Esophagus muscularis mucosa (tissue), 4 donors: Measurements from ENCODE around the gene HERC2. TPM values are rescaled to one million over a fixed set of nuclear protein-coding genes. Genes with fewer than 3 reads are reported as not detected.

Experiments
- DNase-seq: peaks from one replicate; pipeline ENCODE4 v3.0.0-alpha.2; 2017; ENCODE audit errors: extremely low spot score
- H3K27ac ChIP-seq, 4 donors: fragments of 200-600 bp; sonication (generic); replicated peaks in 1 of 4; 1 replicate in 3 of 4; 2 replicates in 1 of 4; pipeline ENCODE4 v1.5.1; 2016 to 2019; ENCODE audit warnings: mild to moderate bottlenecking in 1 of 4
- H3K27me3 ChIP-seq, 4 donors: fragments of 200-600 bp; sonication (generic); one replicate each; pipeline versions ENCODE4 v1.5.1 to v1.6.0; 2016 to 2019
- H3K36me3 ChIP-seq, 4 donors: fragments of 200-600 bp; sonication (generic); one replicate each; pipeline ENCODE4 v1.5.1; 2016 to 2019
- H3K4me1 ChIP-seq, 4 donors: fragments of 200-600 bp; sonication (generic); one replicate each; pipeline ENCODE4 v1.5.1; 2016 to 2019
- H3K4me3 ChIP-seq, 4 donors: fragments of 200-600 bp; sonication (generic); 1 replicate in 2 of 4; 2 replicates in 2 of 4; pipeline ENCODE4 v1.5.1; 2016 to 2019; ENCODE audit warnings: mild to moderate bottlenecking in 4 of 4, moderate library complexity in 1 of 4
- H3K9me3 ChIP-seq, 4 donors: fragments of 200-600 bp; sonication (generic); 1 replicate in 3 of 4; 2 replicates in 1 of 4; pipeline ENCODE4 v1.5.1; 2016 to 2019
- CTCF ChIP-seq, 3 experiments: fragments of 200-600 bp in 2 of 3; fragments of 450-650 bp in 1 of 3; sonication (generic) in 2 of 3; IDR thresholded peaks; one replicate each; pipeline ENCODE4 v1.5.1; 2017 to 2019; ENCODE audit warnings: antibody characterized with exemption in 3 of 3, mild to moderate bottlenecking in 2 of 3, moderate library complexity in 1 of 3
- EP300 ChIP-seq: sonication (generic); formaldehyde crosslinking; IDR thresholded peaks from one replicate; pipeline ENCODE4 v1.6.1; 2017; ENCODE audit warnings: antibody characterized with exemption
- POLR2A ChIP-seq: fragments of 450-650 bp; IDR thresholded peaks from one replicate; pipeline ENCODE4 v1.6.1; 2017; ENCODE audit warnings: antibody characterized with exemption, moderate library complexity, mild to moderate bottlenecking, low read depth
- POLR2AphosphoS5 ChIP-seq, 2 donors: sonication (generic); formaldehyde crosslinking; IDR thresholded peaks; one replicate each; pipeline ENCODE4 v1.6.1; 2017; ENCODE audit warnings: antibody characterized with exemption in 2 of 2
- WGBS: methylation state at CpG from one replicate; pipeline ENCODE4 v1.1.5; 2018; 5-methylcytosine and 5-hydroxymethylcytosine counted together
- intact Hi-C: fragments of 100-400 bp; cut with DNase I; formaldehyde crosslinking; loops from one replicate; pipeline ENCODE4 v1.15.1; 2023
- total RNA-seq, 4 donors: library from RNA; depleted of rRNA; stranded (reverse); fragments of >200 nt; gene quantifications; one replicate each; pipeline versions ENCODE4 v1.1.0 to v1.2.1, GENCODE V29; 2016

HERC2 gene
- total RNA-seq, 4 donors from 2014 or later: 57.0 to 96.3 (median 66.0) TPM

- TF ChIP-seq POLR2A (no peak), POLR2AphosphoS5 (IDR thresholded peaks at IDR 0.05) (no peak), EP300 (no peak), CTCF (IDR thresholded peaks at IDR 0.05) (no peak)
- Histone ChIP-seq H3K4me3 (no peak overlapping the region), H3K9me3 (no peaks in the 10 kb centered on the region), H3K36me3 (peaks cover 46 to 58% (median 56%) of the 10 kb centered on the region in 4 donors), H3K27me3 (peaks cover 0 to 9% (median 0%) of the 10 kb centered on the region in 4 donors), H3K4me1 (peaks cover 8 to 31% (median 27%) of the 10 kb centered on the region in 4 donors), H3K27ac (no peak overlapping the region)
- WGBS: 89% methylated on average over 26 of the region's 26 CpGs
- intact Hi-C loops: no loop called here
- no peak for DNase-seq
Measured at GRCh38 chr15:28111543-28111942, 210.4 kb downstream of the HERC2 start.

GRCh38 chr15:28110481-28110881 is 211.5 kb downstream of the HERC2 start:
- Histone ChIP-seq H3K36me3 (peaks cover 36 to 48% (median 45%) of the 10 kb centered on the region in 4 donors), H3K27ac (peak overlapping the region; percentile 12 to 63 (median 42)), H3K4me1 (peaks cover 12 to 37% (median 32%) of the 10 kb centered on the region in 4 donors), H3K27me3 (peaks cover 0 to 18% (median 0%) of the 10 kb centered on the region in 4 donors), H3K4me3 (no peak overlapping the region), H3K9me3 (no peaks in the 10 kb centered on the region)
- TF ChIP-seq POLR2A (no peak), CTCF (IDR thresholded peaks at IDR 0.05) (no peak), POLR2AphosphoS5 (IDR thresholded peaks at IDR 0.05) (no peak), EP300 (no peak)
- 71% methylated on average over 7 of the region's 7 CpGs for WGBS
- no peak for DNase-seq
- intact Hi-C loops: no loop called here

GRCh38 chr15:28109626-28110455 is 212.1 kb downstream of the HERC2 start:
- 92% methylated on average over 15 of the region's 25 CpGs for WGBS
- Histone ChIP-seq H3K9me3 (no peaks in the 10 kb centered on the region), H3K27ac (peak overlapping the region; percentile 12 to 63 (median 42)), H3K36me3 (peaks cover 34 to 41% (median 39%) of the 10 kb centered on the region in 4 donors), H3K4me3 (no peak overlapping the region), H3K27me3 (peaks cover 0 to 24% (median 0%) of the 10 kb centered on the region in 4 donors), H3K4me1 (peaks cover 12 to 37% (median 32%) of the 10 kb centered on the region in 4 donors)
- no peak for TF ChIP-seq POLR2A
- DNase-seq: no peak
- intact Hi-C loops: no loop called here

- no peak for TF ChIP-seq POLR2AphosphoS5 (IDR thresholded peaks at IDR 0.05)
- TF ChIP-seq CTCF (IDR thresholded peaks at IDR 0.05): no peak
- WGBS: 67% methylated on average over 8 of the region's 8 CpGs
- Histone ChIP-seq H3K4me3 (peak overlapping the region; percentile 59 to 64 (median 62)), H3K9me3 (no peaks in the 10 kb centered on the region), H3K27me3 (peaks cover 0 to 35% (median 0%) of the 10 kb centered on the region in 4 donors), H3K4me1 (peaks cover 12 to 37% (median 32%) of the 10 kb centered on the region in 4 donors), H3K27ac (no peak overlapping the region), H3K36me3 (peaks cover 14 to 22% (median 19%) of the 10 kb centered on the region in 4 donors)
- intact Hi-C loops: no loop called here
- DNase-seq: no peak
Measured at GRCh38 chr15:28107904-28108275, 214.1 kb downstream of the HERC2 start.

GRCh38 chr15:28107111-28107903 is 214.7 kb downstream of the HERC2 start:
- no peak for TF ChIP-seq CTCF (IDR thresholded peaks at IDR 0.05)
- DNase-seq: no peak
- Histone ChIP-seq H3K27me3 (peaks cover 0 to 37% (median 0%) of the 10 kb centered on the region in 4 donors), H3K36me3 (peaks cover 9 to 16% (median 14%) of the 10 kb centered on the region in 4 donors), H3K27ac (peak overlapping the region in 1 of 4 donors; percentile 34), H3K4me3 (peak overlapping the region; percentile 59 to 64 (median 62)), H3K4me1 (peaks cover 12 to 37% (median 32%) of the 10 kb centered on the region in 4 donors), H3K9me3 (no peaks in the 10 kb centered on the region)
- intact Hi-C loops: no loop called here
- 10% methylated on average over 12 of the region's 63 CpGs for WGBS
